ENCODE measurements around the gene SKA3. TPM values are rescaled to one million over a fixed set of nuclear protein-coding genes. Genes with fewer than 3 reads are reported as not detected.
A peak's percentile ranks its signal among the peaks of the same experiment; 100 is the strongest.

The SKA3 gene
- total RNA-seq, 1 experiment from 2014 or later, result 61.8 TPM

DNA sequence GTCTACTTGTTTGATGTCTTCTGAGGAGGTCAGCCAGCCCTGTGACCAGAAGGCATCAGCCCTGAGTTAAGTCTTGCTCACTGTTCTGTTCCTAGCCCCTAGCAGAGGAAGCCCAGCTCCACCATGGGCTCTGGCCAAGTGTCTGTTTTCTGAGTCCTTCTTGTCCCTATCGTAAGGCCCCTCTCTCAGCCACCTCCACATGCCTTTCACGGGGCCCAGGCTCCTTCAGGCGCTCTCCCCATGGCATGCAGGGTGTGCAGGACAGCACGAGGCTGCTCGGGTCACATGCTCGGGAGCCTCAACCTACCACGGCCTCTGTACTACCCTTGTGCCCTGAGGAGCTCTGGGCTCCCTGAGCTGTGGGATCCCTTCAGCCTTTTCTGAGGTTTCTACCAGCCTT lies 67.2 kb downstream of the SKA3 start:
- no peak overlapping the region for H2AFZ ChIP-seq (ENCODE audit: low read length)
- no peak overlapping the region for H3K27ac ChIP-seq (ENCODE audit: insufficient read length, low read depth, low read length)
- no CpG with 5 or more reads among the region's 7 CpGs for WGBS (ENCODE audit: extremely low coverage, insufficient read length, low lambda C conversion rate)
- TF ChIP-seq, protein P1, sequence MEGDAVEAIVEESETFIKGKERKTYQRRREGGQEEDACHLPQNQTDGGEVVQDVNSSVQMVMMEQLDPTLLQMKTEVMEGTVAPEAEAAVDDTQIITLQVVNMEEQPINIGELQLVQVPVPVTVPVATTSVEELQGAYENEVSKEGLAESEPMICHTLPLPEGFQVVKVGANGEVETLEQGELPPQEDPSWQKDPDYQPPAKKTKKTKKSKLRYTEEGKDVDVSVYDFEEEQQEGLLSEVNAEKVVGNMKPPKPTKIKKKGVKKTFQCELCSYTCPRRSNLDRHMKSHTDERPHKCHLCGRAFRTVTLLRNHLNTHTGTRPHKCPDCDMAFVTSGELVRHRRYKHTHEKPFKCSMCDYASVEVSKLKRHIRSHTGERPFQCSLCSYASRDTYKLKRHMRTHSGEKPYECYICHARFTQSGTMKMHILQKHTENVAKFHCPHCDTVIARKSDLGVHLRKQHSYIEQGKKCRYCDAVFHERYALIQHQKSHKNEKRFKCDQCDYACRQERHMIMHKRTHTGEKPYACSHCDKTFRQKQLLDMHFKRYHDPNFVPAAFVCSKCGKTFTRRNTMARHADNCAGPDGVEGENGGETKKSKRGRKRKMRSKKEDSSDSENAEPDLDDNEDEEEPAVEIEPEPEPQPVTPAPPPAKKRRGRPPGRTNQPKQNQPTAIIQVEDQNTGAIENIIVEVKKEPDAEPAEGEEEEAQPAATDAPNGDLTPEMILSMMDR (conservative IDR thresholded peaks at IDR 0.05), result no peak
- no peak overlapping the region for H4K8ac ChIP-seq (replicated peaks; ENCODE audit: insufficient read length, low read depth, low read length)
- no peak overlapping the region for H3K4me2 ChIP-seq (ENCODE audit: insufficient read depth, insufficient read length, low read length)
- H3K9me3 Mint-ChIP-seq, result no peaks in the 10 kb centered on the region
- H3K9me3 ChIP-seq (ENCODE audit: control insufficient read depth, low read depth, low read length), result no peaks in the 10 kb centered on the region
- no peak overlapping the region for H2AK5ac ChIP-seq (ENCODE audit: insufficient read length, low read length)
- no peak for DNase-seq
- no peak overlapping the region for H3K9ac ChIP-seq (ENCODE audit: extremely low read depth, insufficient read length, low read length)
- H4K5ac ChIP-seq (ENCODE audit: insufficient read length, low read depth, low read length), result no peak overlapping the region
- H3K4me3 Mint-ChIP-seq, result no peak overlapping the region
- H2BK20ac ChIP-seq (ENCODE audit: low read depth, low read length, poor library complexity, severe bottlenecking), result no peak overlapping the region
- no peak overlapping the region for H2BK15ac ChIP-seq (ENCODE audit: low read depth, low read length)
- no peaks in the 10 kb centered on the region for H3K27me3 ChIP-seq (ENCODE audit: insufficient read depth, low read length)
- H3K36me3 Mint-ChIP-seq (ENCODE audit: insufficient read depth in 1 of 3, low read depth in 3 of 3), result no peaks in the 10 kb centered on the region; a peak in 1 of 7 replicates
- H2BK12ac ChIP-seq (ENCODE audit: insufficient read length, low read depth, low read length), result no peak overlapping the region
- H2BK5ac ChIP-seq (ENCODE audit: insufficient read length, low read length), result no peak overlapping the region
- H3K27ac Mint-ChIP-seq, result peak overlapping the region in 1 of 3 experiments; percentile 11; a peak in 1 of 7 replicates
- H3K23ac ChIP-seq (ENCODE audit: insufficient read length, low read depth, low read length), result no peak overlapping the region
- H3K4me1 Mint-ChIP-seq, result peaks cover 12 to 16% of the 10 kb centered on the region in 2 experiments
- no peak overlapping the region for H4K91ac ChIP-seq (ENCODE audit: insufficient read length, low read depth, low read length)
- no peak overlapping the region for H3K4ac ChIP-seq (ENCODE audit: low read depth, low read length)
- H3K27me3 Mint-ChIP-seq (ENCODE audit: low read depth), result no peaks in the 10 kb centered on the region
- H3K4me1 ChIP-seq (ENCODE audit: insufficient read depth, low read length), result no peaks in the 10 kb centered on the region
- H2BK120ac ChIP-seq (ENCODE audit: low read depth, low read length, poor library complexity, severe bottlenecking), result no peak overlapping the region
- H3K56ac ChIP-seq (ENCODE audit: insufficient read length, low read depth, low read length), result no peak overlapping the region
- no peaks in the 10 kb centered on the region for H3K79me1 ChIP-seq (ENCODE audit: insufficient read depth, low read depth, low read length, poor library complexity, severe bottlenecking)
- no peaks in the 10 kb centered on the region for H3K23me2 ChIP-seq (ENCODE audit: insufficient read length, low read depth, low read length, poor library complexity, severe bottlenecking)
- H3T11ph ChIP-seq (ENCODE audit: low read length), result no peak overlapping the region
- H3K14ac ChIP-seq (ENCODE audit: insufficient read depth, low read length), result no peak overlapping the region
- H3K79me2 ChIP-seq (ENCODE audit: insufficient read depth, low read length), result no peaks in the 10 kb centered on the region
- H4K20me1 ChIP-seq (ENCODE audit: control insufficient read depth, insufficient read depth, insufficient read length), result no peaks in the 10 kb centered on the region
- H3K18ac ChIP-seq (ENCODE audit: insufficient read length, low read depth, low read length), result no peak overlapping the region
